NK-92 (cell line): Measurements from ENCODE around the gene ORC3.
"Not testable (repeated sequence)": the region's sequence is repeated elsewhere in the genome, so short reads cannot be mapped to it uniquely, and the experiment has no call there.

Source experiments
- DNase-seq: peaks from one replicate; lab custom pipeline; 2025; ENCODE audit not compliant: unreplicated experiment; lab: John Stamatoyannopoulos, UW

Gene ORC3

GRCh38 chr6:87696817-87697216 lies 106.9 kb downstream of the ORC3 start:
- not testable (repeated sequence) for DNase-seq

- no peak for DNase-seq
Observed at GRCh38 chr6:87697581-87698546, 107.9 kb downstream of the ORC3 start.

GRCh38 chr6:87698547-87699006 lies 108.6 kb downstream of the ORC3 start:
- DNase-seq, result no peak

GRCh38 chr6:87699576-87699975 lies 109.6 kb downstream of the ORC3 start:
- DNase-seq, result no peak

GRCh38 chr6:87700397-87701343 lies 110.7 kb downstream of the ORC3 start:
- DNase-seq, result no peak

GRCh38 chr6:87701344-87701675 lies 111.4 kb downstream of the ORC3 start:
- DNase-seq, result no peak

GRCh38 chr6:87701676-87702588 lies 112.0 kb downstream of the ORC3 start, which contains the start of gene AKIRIN2:
AKIRIN2 (minus strand) TSS chr6:87702233; CDS start chr6:87701684, 549 bp downstream.
- peak; percentile 73 for DNase-seq

- no peak for DNase-seq
Observed at GRCh38 chr6:87702589-87702945, 112.6 kb downstream of the ORC3 start.

- DNase-seq, result not testable (repeated sequence)
Observed at GRCh38 chr6:87703039-87703438, 113.1 kb downstream of the ORC3 start.

GRCh38 chr6:87705070-87705691 lies 115.2 kb downstream of the ORC3 start:
- DNase-seq, result no peak

- DNase-seq, result no peak
Observed at GRCh38 chr6:87706187-87706966, 116.4 kb downstream of the ORC3 start.

- not testable (repeated sequence) for DNase-seq
Observed at GRCh38 chr6:87708581-87709427, 118.9 kb downstream of the ORC3 start.

- no peak for DNase-seq
Observed at GRCh38 chr6:87710090-87710489, 120.2 kb downstream of the ORC3 start.

- DNase-seq, result not testable (repeated sequence)
Observed at GRCh38 chr6:87712713-87713112, 122.8 kb downstream of the ORC3 start.

GRCh38 chr6:87714093-87714842 lies 124.3 kb downstream of the ORC3 start:
- DNase-seq, result no peak
